Germinal center (tissue), 1 donor: ENCODE results near the gene GRAMD1B.
"Not testable (repeated sequence)": the region's sequence is repeated elsewhere in the genome, so short reads cannot be mapped to it uniquely, and the experiment has no call there.

Experiments
- DNase-seq: peaks from one replicate; pipeline ENCODE4 v3.0.0; 2012; ENCODE audit warnings: mixed read lengths, low spot score

GRAMD1B gene

GRCh38 chr11:123568367-123568870, 138.3 kb downstream of the GRAMD1B start:
- no peak for DNase-seq

GRCh38 chr11:123569393-123569792, 139.3 kb downstream of the GRAMD1B start:
- DNase-seq, result no peak

GRCh38 chr11:123570939-123571580, 141.0 kb downstream of the GRAMD1B start:
- DNase-seq, result no peak

GRCh38 chr11:123572791-123573190, 142.7 kb downstream of the GRAMD1B start:
- not testable (repeated sequence) for DNase-seq

GRCh38 chr11:123573286-123573685, 143.2 kb downstream of the GRAMD1B start:
- no peak for DNase-seq

- no peak for DNase-seq
Observed at GRCh38 chr11:123575441-123575840, 145.4 kb downstream of the GRAMD1B start.

- DNase-seq, result peak; percentile 28
Observed at GRCh38 chr11:123576082-123576481, 146.0 kb downstream of the GRAMD1B start.

GRCh38 chr11:123576501-123576900, 146.4 kb downstream of the GRAMD1B start:
- peak; percentile 27 for DNase-seq

GRCh38 chr11:123577081-123577598, 147.1 kb downstream of the GRAMD1B start:
- peak; percentile 76 for DNase-seq

GRCh38 chr11:123578778-123579481, 148.9 kb downstream of the GRAMD1B start:
- no peak for DNase-seq

- no peak for DNase-seq
Observed at GRCh38 chr11:123579482-123579812, 149.4 kb downstream of the GRAMD1B start.

GRCh38 chr11:123580137-123580536, 150.1 kb downstream of the GRAMD1B start:
- DNase-seq, result no peak

GRCh38 chr11:123580557-123581275, 150.6 kb downstream of the GRAMD1B start:
- DNase-seq, result peak; percentile 83

- no peak for DNase-seq
Observed at GRCh38 chr11:123581651-123582399, 151.8 kb downstream of the GRAMD1B start.

- no peak for DNase-seq
Observed at GRCh38 chr11:123582992-123583504, 153.0 kb downstream of the GRAMD1B start.

GRCh38 chr11:123584186-123584585, 154.1 kb downstream of the GRAMD1B start:
- no peak for DNase-seq

GRCh38 chr11:123584737-123585136, 154.7 kb downstream of the GRAMD1B start:
- DNase-seq, result no peak

- no peak for DNase-seq
Observed at GRCh38 chr11:123585206-123585605, 155.1 kb downstream of the GRAMD1B start.

- no peak for DNase-seq
Observed at GRCh38 chr11:123585706-123586105, 155.6 kb downstream of the GRAMD1B start.

GRCh38 chr11:123586568-123586967, 156.5 kb downstream of the GRAMD1B start:
- no peak for DNase-seq

- DNase-seq, result no peak
Observed at GRCh38 chr11:123587044-123587443, 157.0 kb downstream of the GRAMD1B start.

- no peak for DNase-seq
Observed at GRCh38 chr11:123587559-123587958, 157.5 kb downstream of the GRAMD1B start.
